ENCODE results near the gene LOXL1.

Gene LOXL1

GRCh38 chr15:73955861-73956742 lies 29.8 kb downstream of the LOXL1 start:
- Histone ChIP-seq H3K27ac (ENCODE audit: low read length, poor library complexity, severe bottlenecking) (peak overlapping the region; percentile 35), H3K4ac (ENCODE audit: low read depth in 1 of 2, low read length in 2 of 2) (peak overlapping the region; percentile 30 to 73), H3K14ac (ENCODE audit: low read length in 2 of 2) (peak overlapping the region in 1 of 2 experiments; percentile 85), H2AK5ac (ENCODE audit: low read length, severe bottlenecking) (peak overlapping the region; percentile 53), H3K18ac (ENCODE audit: low read depth in 1 of 2, low read length in 2 of 2) (peak overlapping the region; percentile 67 to 77), H2BK5ac (ENCODE audit: low read depth, low read length, poor library complexity, severe bottlenecking) (no peak overlapping the region), H3K9me3 (ENCODE audit: control insufficient read depth, low read length) (no peaks in the 10 kb centered on the region), H3K27me3 (ENCODE audit: control insufficient read depth in 1 of 2, insufficient read depth in 1 of 2, low read length in 2 of 2) (no peaks in the 10 kb centered on the region), H3K4me3 (ENCODE audit: insufficient read depth in 1 of 2, low read depth in 1 of 2, low read length in 2 of 2) (no peak overlapping the region), H2BK12ac (ENCODE audit: low read length in 2 of 2) (peak overlapping the region; percentile 11 to 90), H3K4me1 (ENCODE audit: control insufficient read depth, insufficient read depth, low read depth, low read length) (peaks cover 45% of the 10 kb centered on the region), H3K9ac (ENCODE audit: low read length) (peak overlapping the region; percentile 60), H2BK120ac (ENCODE audit: low read depth, low read length) (no peak overlapping the region), H4K8ac (ENCODE audit: low read length) (peak overlapping the region; percentile 76), H3K4me2 (ENCODE audit: low read length, poor library complexity, severe bottlenecking) (no peak overlapping the region), H2BK15ac (ENCODE audit: low read depth, poor library complexity, severe bottlenecking) (peak overlapping the region; percentile 46), H3K79me1 (replicated peaks; ENCODE audit: low read length, poor library complexity, severe bottlenecking) (peaks cover 4% of the 10 kb centered on the region), H3K23ac (ENCODE audit: low read length in 2 of 2) (no peak overlapping the region), H2AFZ (ENCODE audit: low read depth, low read length) (no peak overlapping the region), H4K91ac (ENCODE audit: low read length) (peak overlapping the region; percentile 75), H3K36me3 (ENCODE audit: control insufficient read depth in 1 of 2, insufficient read depth in 2 of 2, low read depth in 1 of 2, low read length in 2 of 2) (peaks cover 20 to 24% of the 10 kb centered on the region in 2 experiments)
- WGBS = 81% methylated on average over 12 of the region's 12 CpGs
- DNase-seq = no peak

- no peak overlapping the region for H3K4me2 ChIP-seq (ENCODE audit: low read length, poor library complexity, severe bottlenecking)
- H2BK5ac ChIP-seq (ENCODE audit: low read depth, low read length, poor library complexity, severe bottlenecking) = no peak overlapping the region
- H3K79me1 ChIP-seq (replicated peaks; ENCODE audit: low read length, poor library complexity, severe bottlenecking) = peaks cover 4% of the 10 kb centered on the region
- peak overlapping the region; percentile 60 for H3K9ac ChIP-seq (ENCODE audit: low read length)
- no peak overlapping the region for H4K91ac ChIP-seq (ENCODE audit: low read length)
- H3K4me1 ChIP-seq (ENCODE audit: control insufficient read depth, insufficient read depth, low read depth, low read length) = peaks cover 41% of the 10 kb centered on the region
- no peaks in the 10 kb centered on the region for H3K27me3 ChIP-seq (ENCODE audit: control insufficient read depth in 1 of 2, insufficient read depth in 1 of 2, low read length in 2 of 2)
- H2BK12ac ChIP-seq (ENCODE audit: low read length in 2 of 2) = peak overlapping the region in 1 of 2 experiments; percentile 83
- H3K9me3 ChIP-seq (ENCODE audit: control insufficient read depth, low read length) = no peaks in the 10 kb centered on the region
- no peak overlapping the region for H2AK5ac ChIP-seq (ENCODE audit: low read length, severe bottlenecking)
- H3K27ac ChIP-seq (ENCODE audit: low read length, poor library complexity, severe bottlenecking) = peak overlapping the region; percentile 15
- no peak overlapping the region for H2AFZ ChIP-seq (ENCODE audit: low read depth, low read length)
- peaks cover 20 to 21% of the 10 kb centered on the region in 2 experiments for H3K36me3 ChIP-seq (ENCODE audit: control insufficient read depth in 1 of 2, insufficient read depth in 2 of 2, low read depth in 1 of 2, low read length in 2 of 2)
- H3K4me3 ChIP-seq (ENCODE audit: insufficient read depth in 1 of 2, low read depth in 1 of 2, low read length in 2 of 2) = no peak overlapping the region
- peak overlapping the region in 1 of 2 experiments; percentile 38 for H3K14ac ChIP-seq (ENCODE audit: low read length in 2 of 2)
- peak overlapping the region; percentile 2 for H2BK15ac ChIP-seq (ENCODE audit: low read depth, poor library complexity, severe bottlenecking)
- peak overlapping the region; percentile 2 for H4K8ac ChIP-seq (ENCODE audit: low read length)
- peak overlapping the region; percentile 1 to 71 for H3K18ac ChIP-seq (ENCODE audit: low read depth in 1 of 2, low read length in 2 of 2)
- no peak overlapping the region for H3K23ac ChIP-seq (ENCODE audit: low read length in 2 of 2)
- H3K4ac ChIP-seq (ENCODE audit: low read depth in 1 of 2, low read length in 2 of 2) = no peak overlapping the region
- DNase-seq = peak; percentile 78
- WGBS = 39% methylated on average over 9 of the region's 9 CpGs
- H2BK120ac ChIP-seq (ENCODE audit: low read depth, low read length) = no peak overlapping the region
These were observed 30.5 kb downstream of the LOXL1 start for GRCh38 chr15:73956743-73957135.

- H3K36me3 ChIP-seq (ENCODE audit: control insufficient read depth in 1 of 2, insufficient read depth in 2 of 2, low read depth in 1 of 2, low read length in 2 of 2) = peaks cover 14 to 16% of the 10 kb centered on the region in 2 experiments
- peak overlapping the region; percentile 85 to 98 for H2BK12ac ChIP-seq (ENCODE audit: low read length in 2 of 2)
- peak overlapping the region; percentile 10 for H4K8ac ChIP-seq (ENCODE audit: low read length)
- H3K27me3 ChIP-seq (ENCODE audit: control insufficient read depth in 1 of 2, insufficient read depth in 1 of 2, low read length in 2 of 2) = no peaks in the 10 kb centered on the region
- H3K4me2 ChIP-seq (ENCODE audit: low read length, poor library complexity, severe bottlenecking) = no peak overlapping the region
- peak overlapping the region; percentile 54 for H2BK120ac ChIP-seq (ENCODE audit: low read depth, low read length)
- H2AK5ac ChIP-seq (ENCODE audit: low read length, severe bottlenecking) = peak overlapping the region; percentile 63
- WGBS = 92% methylated on average over 8 of the region's 8 CpGs
- H3K9me3 ChIP-seq (ENCODE audit: control insufficient read depth, low read length) = no peaks in the 10 kb centered on the region
- H2BK15ac ChIP-seq (ENCODE audit: low read depth, poor library complexity, severe bottlenecking) = peak overlapping the region; percentile 98
- H4K91ac ChIP-seq (ENCODE audit: low read length) = peak overlapping the region; percentile 25
- H2AFZ ChIP-seq (ENCODE audit: low read depth, low read length) = no peak overlapping the region
- no peak for DNase-seq
- H3K27ac ChIP-seq (ENCODE audit: low read length, poor library complexity, severe bottlenecking) = no peak overlapping the region
- H3K23ac ChIP-seq (ENCODE audit: low read length in 2 of 2) = no peak overlapping the region
- H3K79me1 ChIP-seq (replicated peaks; ENCODE audit: low read length, poor library complexity, severe bottlenecking) = peaks cover 4% of the 10 kb centered on the region
- no peak overlapping the region for H3K4ac ChIP-seq (ENCODE audit: low read depth in 1 of 2, low read length in 2 of 2)
- H3K14ac ChIP-seq (ENCODE audit: low read length in 2 of 2) = no peak overlapping the region
- H3K9ac ChIP-seq (ENCODE audit: low read length) = peak overlapping the region; percentile 9
- H3K4me1 ChIP-seq (ENCODE audit: control insufficient read depth, insufficient read depth, low read depth, low read length) = peaks cover 37% of the 10 kb centered on the region
- H3K18ac ChIP-seq (ENCODE audit: low read depth in 1 of 2, low read length in 2 of 2) = peak overlapping the region; percentile 67 to 69
- no peak overlapping the region for H2BK5ac ChIP-seq (ENCODE audit: low read depth, low read length, poor library complexity, severe bottlenecking)
- no peak overlapping the region for H3K4me3 ChIP-seq (ENCODE audit: insufficient read depth in 1 of 2, low read depth in 1 of 2, low read length in 2 of 2)
These were observed 31.0 kb downstream of the LOXL1 start for GRCh38 chr15:73957276-73957675.

GRCh38 chr15:73957785-73958184 lies 31.5 kb downstream of the LOXL1 start:
- Histone ChIP-seq H2BK120ac (ENCODE audit: low read depth, low read length) (no peak overlapping the region), H4K91ac (ENCODE audit: low read length) (no peak overlapping the region), H3K4me2 (ENCODE audit: low read length, poor library complexity, severe bottlenecking) (no peak overlapping the region), H2AK5ac (ENCODE audit: low read length, severe bottlenecking) (no peak overlapping the region), H3K27me3 (ENCODE audit: control insufficient read depth in 1 of 2, insufficient read depth in 1 of 2, low read length in 2 of 2) (no peaks in the 10 kb centered on the region), H3K9me3 (ENCODE audit: control insufficient read depth, low read length) (no peaks in the 10 kb centered on the region), H4K8ac (ENCODE audit: low read length) (no peak overlapping the region), H3K4me1 (ENCODE audit: control insufficient read depth, insufficient read depth, low read depth, low read length) (peaks cover 32% of the 10 kb centered on the region), H3K23ac (ENCODE audit: low read length in 2 of 2) (no peak overlapping the region), H2BK12ac (ENCODE audit: low read length in 2 of 2) (peak overlapping the region in 1 of 2 experiments; percentile 85), H3K9ac (ENCODE audit: low read length) (no peak overlapping the region), H3K14ac (ENCODE audit: low read length in 2 of 2) (no peak overlapping the region), H3K4ac (ENCODE audit: low read depth in 1 of 2, low read length in 2 of 2) (no peak overlapping the region), H2BK15ac (ENCODE audit: low read depth, poor library complexity, severe bottlenecking) (no peak overlapping the region), H3K79me1 (replicated peaks; ENCODE audit: low read length, poor library complexity, severe bottlenecking) (peaks cover 1% of the 10 kb centered on the region), H2BK5ac (ENCODE audit: low read depth, low read length, poor library complexity, severe bottlenecking) (no peak overlapping the region), H2AFZ (ENCODE audit: low read depth, low read length) (no peak overlapping the region), H3K4me3 (ENCODE audit: insufficient read depth in 1 of 2, low read depth in 1 of 2, low read length in 2 of 2) (no peak overlapping the region), H3K27ac (ENCODE audit: low read length, poor library complexity, severe bottlenecking) (no peak overlapping the region), H3K36me3 (ENCODE audit: control insufficient read depth in 1 of 2, insufficient read depth in 2 of 2, low read depth in 1 of 2, low read length in 2 of 2) (peaks cover 9 to 11% of the 10 kb centered on the region in 2 experiments), H3K18ac (ENCODE audit: low read depth in 1 of 2, low read length in 2 of 2) (no peak overlapping the region)
- 80% methylated on average over 2 of the region's 2 CpGs for WGBS
- DNase-seq = no peak

Measured in mesenchymal stem cell (in vitro differentiated cells and primary cell).